RWPE2 (cell line): Measurements from ENCODE around the gene QRFPR.

Experiments used
- ATAC-seq: fragments of 200-7000 bp; cut with Tn5 transposase; 3 replicates; pipeline ENCODE4 v1.9.1; 2021; ENCODE audit warnings: low read depth
- DNase-seq: peaks from one replicate; pipeline ENCODE4 v3.0.0-alpha.2; 2020; ENCODE audit warnings: low spot score
- H3K27ac ChIP-seq: fragments of 450-650 bp; 2 replicates; pipeline ENCODE4 v1.5.1; 2017; ENCODE audit warnings: mild to moderate bottlenecking; ENCODE audit not compliant: poor library complexity, severe bottlenecking
- H3K27me3 ChIP-seq: fragments of 250-450 bp; sonication (Bioruptor Pico); 2 replicates; pipeline ENCODE4 v1.5.1; 2021; ENCODE audit warnings: mild to moderate bottlenecking, moderate library complexity; ENCODE audit not compliant: insufficient read depth, poor library complexity, severe bottlenecking
- H3K36me3 ChIP-seq: fragments of 250-450 bp; sonication (Bioruptor Pico); 2 replicates; pipeline ENCODE4 v1.5.1; 2020; ENCODE audit warnings: low read depth, mild to moderate bottlenecking, moderate library complexity
- H3K4me1 ChIP-seq: fragments of 250-450 bp; sonication (Bioruptor Pico); 2 replicates; pipeline ENCODE4 v1.5.1; 2021; ENCODE audit warnings: mild to moderate bottlenecking, moderate library complexity; ENCODE audit not compliant: insufficient read depth, poor library complexity, severe bottlenecking
- H3K4me3 ChIP-seq: fragments of 250-450 bp; sonication (Bioruptor Pico); 2 replicates; pipeline ENCODE4 v1.5.1; 2021; ENCODE audit warnings: mild to moderate bottlenecking, moderate library complexity; ENCODE audit not compliant: severe bottlenecking
- H3K9me3 ChIP-seq: fragments of 250-450 bp; sonication (Bioruptor Pico); 2 replicates; pipeline ENCODE4 v1.5.1; 2021; ENCODE audit warnings: mild to moderate bottlenecking, moderate library complexity; ENCODE audit not compliant: severe bottlenecking
- TF ChIP-seq, protein P1 (sequence below): fragments of 450-650 bp; IDR thresholded peaks from one replicate; pipeline ENCODE4 v1.5.1; 2017; ENCODE audit warnings: mild to moderate bottlenecking, moderate library complexity; ENCODE audit not compliant: poor library complexity, severe bottlenecking

Gene QRFPR

DNA sequence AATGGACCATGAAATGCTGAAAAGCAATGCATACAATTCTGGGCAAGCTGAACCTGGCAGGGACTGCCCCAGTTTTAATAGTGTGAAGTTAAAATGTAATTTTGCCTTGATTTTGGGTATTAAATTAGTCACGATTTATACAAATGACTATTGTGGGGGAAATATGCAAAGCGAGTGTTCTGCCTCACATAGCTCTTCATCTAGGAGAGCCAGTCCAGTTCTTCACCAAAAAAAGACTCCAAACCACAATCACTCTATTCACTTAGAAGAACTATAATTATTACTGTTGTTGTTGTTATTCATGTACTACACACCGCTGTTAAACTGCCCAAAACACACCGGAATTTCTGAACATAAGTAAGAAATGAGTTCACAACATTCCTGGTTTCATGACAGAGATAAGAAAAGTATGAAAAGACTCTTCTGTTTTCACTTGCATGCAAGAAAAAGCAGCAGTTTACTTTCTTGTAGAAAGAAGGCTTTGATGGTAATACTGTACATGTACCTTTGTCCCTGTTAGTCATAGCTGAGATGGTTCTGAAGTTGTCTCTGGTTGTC, 101.9 kb downstream of the QRFPR start:
- Histone ChIP-seq H3K36me3 (no peaks in the 10 kb centered on the region), H3K27me3 (no peaks in the 10 kb centered on the region), H3K27ac (no peak overlapping the region), H3K4me1 (no peaks in the 10 kb centered on the region), H3K4me3 (no peak overlapping the region), H3K9me3 (no peaks in the 10 kb centered on the region)
- ATAC-seq (no peak), DNase-seq (no peak)
- TF ChIP-seq, protein P1, sequence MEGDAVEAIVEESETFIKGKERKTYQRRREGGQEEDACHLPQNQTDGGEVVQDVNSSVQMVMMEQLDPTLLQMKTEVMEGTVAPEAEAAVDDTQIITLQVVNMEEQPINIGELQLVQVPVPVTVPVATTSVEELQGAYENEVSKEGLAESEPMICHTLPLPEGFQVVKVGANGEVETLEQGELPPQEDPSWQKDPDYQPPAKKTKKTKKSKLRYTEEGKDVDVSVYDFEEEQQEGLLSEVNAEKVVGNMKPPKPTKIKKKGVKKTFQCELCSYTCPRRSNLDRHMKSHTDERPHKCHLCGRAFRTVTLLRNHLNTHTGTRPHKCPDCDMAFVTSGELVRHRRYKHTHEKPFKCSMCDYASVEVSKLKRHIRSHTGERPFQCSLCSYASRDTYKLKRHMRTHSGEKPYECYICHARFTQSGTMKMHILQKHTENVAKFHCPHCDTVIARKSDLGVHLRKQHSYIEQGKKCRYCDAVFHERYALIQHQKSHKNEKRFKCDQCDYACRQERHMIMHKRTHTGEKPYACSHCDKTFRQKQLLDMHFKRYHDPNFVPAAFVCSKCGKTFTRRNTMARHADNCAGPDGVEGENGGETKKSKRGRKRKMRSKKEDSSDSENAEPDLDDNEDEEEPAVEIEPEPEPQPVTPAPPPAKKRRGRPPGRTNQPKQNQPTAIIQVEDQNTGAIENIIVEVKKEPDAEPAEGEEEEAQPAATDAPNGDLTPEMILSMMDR, result no peak
